Activated naive CD8-positive, alpha-beta T cell treated with anti-CD3 and anti-CD28 coated beads, Interleukin-2, amount 10 ng/mL, durations not matched to agents 7 days and 5 days (primary cell): ENCODE measurements around the gene FAM117B. TPM values are rescaled to one million over a fixed set of nuclear protein-coding genes. Genes with fewer than 3 reads are reported as not detected.

Source experiments
- ATAC-seq: fragments of 150-1000 bp; cut with Tn5 transposase; one replicate; pipeline ENCODE4 v1.10.0; 2021; ENCODE audit warnings: low read depth, moderate library complexity
- POLR2A ChIA-PET: fragments of 350-600 bp; sonication (Branson Sonifier 250); formaldehyde crosslinking; loops from one replicate; lab custom pipeline; 2021; ENCODE audit warnings: antibody characterized with exemption; lab: Charles Lee
- DNase-seq: peaks from one replicate; pipeline ENCODE4 v3.0.0; 2021
- H3K27ac Mint-ChIP-seq: one replicate; pipeline ENCODE4 v1.8.0; 2022; ENCODE audit warnings: mild to moderate bottlenecking, mixed read lengths
- H3K27me3 Mint-ChIP-seq: one replicate; pipeline ENCODE4 v1.8.0; 2022; ENCODE audit warnings: mild to moderate bottlenecking, moderate library complexity, mixed read lengths
- H3K36me3 Mint-ChIP-seq: one replicate; pipeline ENCODE4 v1.8.0; 2021; ENCODE audit warnings: mild to moderate bottlenecking, mixed read lengths
- H3K4me1 Mint-ChIP-seq: one replicate; pipeline ENCODE4 v1.8.0; 2021; ENCODE audit warnings: mixed read lengths
- H3K4me3 Mint-ChIP-seq: one replicate; pipeline ENCODE4 v1.8.0; 2022; ENCODE audit warnings: mild to moderate bottlenecking, moderate library complexity, mixed read lengths
- H3K9me3 Mint-ChIP-seq: one replicate; pipeline ENCODE4 v1.8.0; 2021; ENCODE audit warnings: mixed read lengths
- total RNA-seq, 2 experiments: library from RNA; stranded (reverse); gene quantifications; one replicate each; pipeline ENCODE4 v1.2.3, GENCODE V29; 2021

Gene FAM117B
- total RNA-seq, 2 experiments from 2014 or later: 22.1 to 23.1 TPM

GRCh38 chr2:202758128-202758527 lies 123.4 kb downstream of the FAM117B start:
- ATAC-seq (no peak), DNase-seq (no peak)
- peaks cover 2% of the 10 kb centered on the region for H3K9me3 Mint-ChIP-seq
- H3K27ac Mint-ChIP-seq: no peak overlapping the region
- POLR2A ChIA-PET: interaction anchor here (0.5 kb wide), 1 partner anchor 776 kb away, joined by 3 read pairs; no protein-coding TSS in a partner anchor
- H3K4me1 Mint-ChIP-seq: peaks cover 21% of the 10 kb centered on the region
- H3K4me3 Mint-ChIP-seq: no peak overlapping the region
- peaks cover 32% of the 10 kb centered on the region for H3K36me3 Mint-ChIP-seq
- no peaks in the 10 kb centered on the region for H3K27me3 Mint-ChIP-seq

GRCh38 chr2:202758604-202759003 lies 123.8 kb downstream of the FAM117B start:
- Mint-ChIP-seq H3K36me3 (peaks cover 32% of the 10 kb centered on the region), H3K9me3 (peaks cover 1% of the 10 kb centered on the region)

GRCh38 chr2:202760848-202761247 lies 126.1 kb downstream of the FAM117B start:
- no peak overlapping the region for H3K4me3 Mint-ChIP-seq
- ATAC-seq (no peak), DNase-seq (no peak)
- H3K27me3 Mint-ChIP-seq: no peaks in the 10 kb centered on the region
- peaks cover 44% of the 10 kb centered on the region for H3K36me3 Mint-ChIP-seq
- no peak overlapping the region for H3K27ac Mint-ChIP-seq
- POLR2A ChIA-PET: interaction anchor here (1.1 kb wide), 1 partner anchor 124 kb away, joined by 3 read pairs; no protein-coding TSS in a partner anchor
- H3K9me3 Mint-ChIP-seq: peaks cover 3% of the 10 kb centered on the region
- H3K4me1 Mint-ChIP-seq: peaks cover 31% of the 10 kb centered on the region

More at GRCh38 chr2:202758604-202759003, 123.8 kb downstream of the FAM117B start:
- H3K4me3 Mint-ChIP-seq: no peak overlapping the region
- H3K4me1 Mint-ChIP-seq: peaks cover 22% of the 10 kb centered on the region
- DNase-seq: no peak
- ATAC-seq: no peak
- no peaks in the 10 kb centered on the region for H3K27me3 Mint-ChIP-seq
- POLR2A ChIA-PET: interaction anchor here (0.5 kb wide), 1 partner anchor 775 kb away, joined by 3 read pairs; no protein-coding TSS in a partner anchor
- no peak overlapping the region for H3K27ac Mint-ChIP-seq

GRCh38 chr2:202762556-202762955 lies 127.8 kb downstream of the FAM117B start:
- Mint-ChIP-seq H3K4me3 (peak overlapping the region; percentile 66), H3K27me3 (no peaks in the 10 kb centered on the region), H3K9me3 (peaks cover 3% of the 10 kb centered on the region), H3K4me1 (peaks cover 33% of the 10 kb centered on the region), H3K27ac (peak overlapping the region; percentile 80), H3K36me3 (peaks cover 46% of the 10 kb centered on the region)
- ATAC-seq: peak; percentile 85
- DNase-seq: no peak
- POLR2A ChIA-PET: interaction anchor here (0.9 to 1.0 kb wide), 2 partner anchors 120 to 127 kb away, joined by 3 to 6 read pairs; partner anchors contain the start of gene FAM117B

- Mint-ChIP-seq H3K27me3 (no peaks in the 10 kb centered on the region), H3K4me3 (peak overlapping the region; percentile 66), H3K36me3 (peaks cover 48% of the 10 kb centered on the region), H3K9me3 (peaks cover 5% of the 10 kb centered on the region), H3K4me1 (peaks cover 35% of the 10 kb centered on the region), H3K27ac (peak overlapping the region; percentile 74)
- POLR2A ChIA-PET: no interaction called here
- DNase-seq: no peak
- no peak for ATAC-seq
Measured at GRCh38 chr2:202763916-202764315, 129.1 kb downstream of the FAM117B start.

GRCh38 chr2:202764991-202765390 lies 130.2 kb downstream of the FAM117B start:
- H3K4me1 Mint-ChIP-seq: peaks cover 38% of the 10 kb centered on the region
- POLR2A ChIA-PET: interaction anchor here (0.6 to 1.4 kb wide), 2 partner anchors 12 to 130 kb away, joined by 3 to 8 read pairs; partner anchors contain the start of gene FAM117B
- no peak overlapping the region for H3K4me3 Mint-ChIP-seq
- peaks cover 5% of the 10 kb centered on the region for H3K9me3 Mint-ChIP-seq
- no peak for ATAC-seq
- no peak overlapping the region for H3K27ac Mint-ChIP-seq
- no peaks in the 10 kb centered on the region for H3K27me3 Mint-ChIP-seq
- no peak for DNase-seq
- H3K36me3 Mint-ChIP-seq: peaks cover 49% of the 10 kb centered on the region

- Mint-ChIP-seq H3K4me3 (no peak overlapping the region), H3K27ac (no peak overlapping the region), H3K9me3 (peaks cover 5% of the 10 kb centered on the region), H3K27me3 (no peaks in the 10 kb centered on the region), H3K36me3 (peaks cover 50% of the 10 kb centered on the region), H3K4me1 (peaks cover 38% of the 10 kb centered on the region)
- DNase-seq (no peak), ATAC-seq (no peak)
- POLR2A ChIA-PET: interaction anchor here (0.5 to 1.4 kb wide), 3 partner anchors 12 to 130 kb away, joined by 3 to 8 read pairs (median 7); partner anchors contain the start of gene FAM117B
Measured at GRCh38 chr2:202765436-202765835, 130.7 kb downstream of the FAM117B start.

GRCh38 chr2:202768273-202768672 lies 133.5 kb downstream of the FAM117B start:
- POLR2A ChIA-PET: interaction anchor here (0.7 kb wide), 1 partner anchor 116 kb away, joined by 3 read pairs; no protein-coding TSS in a partner anchor
- Mint-ChIP-seq H3K27me3 (no peaks in the 10 kb centered on the region), H3K4me3 (no peak overlapping the region), H3K9me3 (peaks cover 5% of the 10 kb centered on the region), H3K4me1 (peaks cover 19% of the 10 kb centered on the region), H3K27ac (peak overlapping the region; percentile 9), H3K36me3 (peaks cover 44% of the 10 kb centered on the region)
- ATAC-seq: no peak
- DNase-seq: no peak

GRCh38 chr2:202769201-202769600 lies 134.4 kb downstream of the FAM117B start:
- POLR2A ChIA-PET: no interaction called here
- Mint-ChIP-seq H3K27ac (no peak overlapping the region), H3K4me3 (no peak overlapping the region), H3K36me3 (peaks cover 35% of the 10 kb centered on the region), H3K4me1 (peaks cover 10% of the 10 kb centered on the region), H3K27me3 (no peaks in the 10 kb centered on the region), H3K9me3 (peaks cover 2% of the 10 kb centered on the region)
- no peak for ATAC-seq
- no peak for DNase-seq

- H3K36me3 Mint-ChIP-seq: peaks cover 29% of the 10 kb centered on the region
- POLR2A ChIA-PET: interaction anchor here (1.1 kb wide), 1 partner anchor 136 kb away, joined by 4 read pairs; the partner anchor contains the start of gene FAM117B
- no peak overlapping the region for H3K4me3 Mint-ChIP-seq
- peaks cover 11% of the 10 kb centered on the region for H3K4me1 Mint-ChIP-seq
- peaks cover 2% of the 10 kb centered on the region for H3K9me3 Mint-ChIP-seq
- H3K27me3 Mint-ChIP-seq: no peaks in the 10 kb centered on the region
- no peak overlapping the region for H3K27ac Mint-ChIP-seq
- no peak for ATAC-seq
- DNase-seq: no peak
Measured at GRCh38 chr2:202771336-202771735, 136.6 kb downstream of the FAM117B start.

GRCh38 chr2:202771741-202772460 lies 137.1 kb downstream of the FAM117B start:
- ATAC-seq: no peak
- POLR2A ChIA-PET: interaction anchor here (1.1 kb wide), 1 partner anchor 137 kb away, joined by 4 read pairs; the partner anchor contains the start of gene FAM117B
- H3K27ac Mint-ChIP-seq: no peak overlapping the region
- peaks cover 2% of the 10 kb centered on the region for H3K9me3 Mint-ChIP-seq
- H3K4me1 Mint-ChIP-seq: peaks cover 9% of the 10 kb centered on the region
- peaks cover 28% of the 10 kb centered on the region for H3K36me3 Mint-ChIP-seq
- no peaks in the 10 kb centered on the region for H3K27me3 Mint-ChIP-seq
- H3K4me3 Mint-ChIP-seq: no peak overlapping the region
- DNase-seq: no peak

GRCh38 chr2:202773301-202773973 lies 138.7 kb downstream of the FAM117B start:
- POLR2A ChIA-PET: no interaction called here
- ATAC-seq: no peak

GRCh38 chr2:202774104-202774503 lies 139.3 kb downstream of the FAM117B start:
- POLR2A ChIA-PET: no interaction called here
- H3K36me3 Mint-ChIP-seq: peaks cover 33% of the 10 kb centered on the region

More at GRCh38 chr2:202773301-202773973, 138.7 kb downstream of the FAM117B start:
- H3K4me1 Mint-ChIP-seq: peaks cover 6% of the 10 kb centered on the region
- no peak overlapping the region for H3K27ac Mint-ChIP-seq
- no peaks in the 10 kb centered on the region for H3K9me3 Mint-ChIP-seq
- no peak for DNase-seq
- H3K27me3 Mint-ChIP-seq: no peaks in the 10 kb centered on the region
- peaks cover 29% of the 10 kb centered on the region for H3K36me3 Mint-ChIP-seq
- no peak overlapping the region for H3K4me3 Mint-ChIP-seq

More at GRCh38 chr2:202774104-202774503, 139.3 kb downstream of the FAM117B start:
- no peaks in the 10 kb centered on the region for H3K27me3 Mint-ChIP-seq
- H3K4me1 Mint-ChIP-seq: peaks cover 6% of the 10 kb centered on the region
- DNase-seq (no peak), ATAC-seq (no peak)
- no peaks in the 10 kb centered on the region for H3K9me3 Mint-ChIP-seq
- H3K4me3 Mint-ChIP-seq: no peak overlapping the region
- H3K27ac Mint-ChIP-seq: no peak overlapping the region
